Kasumi-1 (cell line): ENCODE measurements around the gene ARRB1.

Source experiments
- DNase-seq, 2 experiments: peaks; one replicate each; lab custom pipeline; 2025; lab: John Stamatoyannopoulos, UW

Gene ARRB1

DNA sequence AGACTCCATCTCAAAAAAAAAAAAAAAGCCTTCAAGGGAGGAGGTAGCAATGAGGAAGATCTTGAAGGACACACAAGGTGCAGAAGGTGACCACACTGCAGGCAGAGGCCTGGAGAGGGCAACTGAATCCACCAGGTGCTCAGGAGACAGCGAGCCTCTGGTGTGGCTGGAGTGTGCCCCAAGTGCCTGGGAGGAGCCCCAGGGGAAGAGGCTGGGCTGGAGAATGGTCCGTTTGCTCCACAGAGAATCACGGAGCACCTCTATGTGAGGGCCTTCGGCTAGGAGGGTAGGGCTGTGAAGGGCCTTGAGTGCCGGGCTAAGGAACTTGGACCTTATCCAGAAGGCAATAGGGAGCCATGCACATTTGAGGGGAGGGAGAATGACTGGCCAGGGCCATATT, 50.3 kb downstream of the ARRB1 start:
- DNase-seq, result no peak

DNA sequence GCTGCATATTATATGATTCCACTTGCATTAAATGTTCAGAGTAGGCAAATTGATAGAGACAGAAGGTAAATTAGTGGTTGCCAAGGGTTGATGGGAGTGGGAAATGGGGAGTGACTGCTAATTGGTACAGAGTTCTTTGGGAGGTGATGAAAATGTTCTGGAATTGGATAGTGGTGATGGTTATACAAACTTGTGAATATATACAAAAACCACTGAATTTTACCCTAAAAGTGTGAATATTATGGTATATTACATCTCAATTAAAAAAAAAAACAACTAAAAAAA, 52.5 kb downstream of the ARRB1 start:
- DNase-seq, result no peak

DNA sequence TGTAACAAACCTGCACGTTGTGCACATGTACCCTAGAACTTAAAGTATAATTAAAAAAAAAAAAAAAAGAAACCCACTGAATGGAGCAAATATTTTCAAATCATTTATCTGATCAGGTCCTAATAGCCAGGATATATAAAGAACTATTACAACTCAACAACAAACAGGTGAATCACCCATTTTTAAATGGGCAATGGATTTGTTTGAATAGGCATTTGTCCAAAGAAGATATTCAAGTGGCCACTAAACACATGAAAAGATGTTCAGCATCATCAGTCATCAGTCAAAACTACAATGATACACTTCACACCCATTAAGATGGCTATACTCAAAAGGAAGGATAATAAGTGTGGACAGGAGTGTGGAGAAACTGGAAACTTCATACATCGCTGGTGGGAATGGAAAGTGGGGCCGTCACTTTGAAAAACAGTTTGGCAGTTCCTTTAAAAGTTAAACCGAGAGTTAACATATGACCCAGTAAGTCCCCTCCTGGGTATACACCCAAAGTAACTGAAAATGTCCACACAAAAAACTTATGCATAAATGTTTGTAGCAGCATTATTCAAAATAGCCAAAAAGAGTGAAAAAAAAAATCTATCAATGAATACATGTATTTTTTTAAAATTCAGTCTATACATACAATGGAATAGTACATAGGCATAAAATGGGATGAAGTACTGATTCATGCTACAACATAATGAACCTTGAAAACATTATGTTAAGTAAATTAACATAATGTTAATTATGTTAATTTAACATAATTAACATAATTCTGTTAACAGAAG, 53.1 kb downstream of the ARRB1 start:
- DNase-seq, result no peak

DNA sequence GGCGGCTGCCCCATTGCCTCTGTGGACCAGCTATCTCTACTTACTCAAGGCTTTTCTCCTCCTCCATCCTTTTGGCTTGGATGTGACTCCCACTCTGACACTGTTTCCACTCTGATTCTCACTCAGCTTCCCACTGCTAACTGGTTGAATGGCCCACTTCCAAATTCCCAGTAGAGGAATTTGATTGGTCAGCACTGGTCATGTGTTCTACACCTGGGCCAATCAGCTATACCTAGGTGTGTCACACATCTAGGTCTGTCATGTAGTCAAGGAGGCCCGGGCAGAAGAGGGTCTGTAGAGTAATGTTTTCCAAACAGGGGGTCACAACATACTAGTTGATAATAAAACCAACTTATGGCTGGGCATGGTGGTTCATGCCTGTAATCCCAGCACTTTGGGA, 57.6 kb downstream of the ARRB1 start:
- DNase-seq, result no peak

DNA sequence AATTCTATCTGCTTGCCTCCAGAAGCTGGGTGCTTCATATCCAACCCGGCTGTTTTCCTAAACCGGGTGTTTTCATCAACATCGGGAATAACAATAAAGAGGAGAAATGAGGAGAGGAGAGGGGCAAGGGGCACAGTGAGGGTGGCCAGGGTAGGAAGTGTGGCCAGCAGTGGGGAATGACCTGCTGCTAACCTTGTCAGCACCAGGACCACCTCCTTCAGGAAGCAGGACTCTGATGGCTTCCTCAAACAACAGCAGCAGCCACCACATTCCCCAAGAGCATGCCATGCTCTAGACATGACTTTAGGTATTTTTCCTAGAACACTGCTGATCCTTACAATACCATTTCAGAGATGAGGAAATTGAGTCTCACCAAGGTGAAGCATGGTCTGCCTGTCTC, 58.5 kb downstream of the ARRB1 start:
- no peak for DNase-seq

DNA sequence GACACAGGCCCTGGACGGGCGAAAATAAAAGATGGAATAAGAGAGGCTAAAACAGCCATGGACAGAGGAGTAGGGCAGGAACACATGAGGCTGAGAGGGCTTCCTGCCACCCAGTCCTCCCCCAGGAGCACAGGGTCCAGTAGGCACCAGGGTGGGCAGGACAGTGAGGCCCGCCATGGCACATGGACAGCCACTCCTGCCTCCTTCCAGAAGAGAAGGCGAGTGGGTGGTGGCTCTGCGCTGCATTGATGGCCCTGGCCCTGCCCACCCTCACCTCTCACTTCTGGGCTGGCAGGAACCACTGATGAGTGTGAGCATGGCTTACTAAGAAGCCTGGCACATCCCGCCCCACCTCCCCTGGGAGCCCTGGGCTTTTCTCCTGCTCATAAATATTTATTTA, 59.7 kb downstream of the ARRB1 start:
- DNase-seq, result no peak

DNA sequence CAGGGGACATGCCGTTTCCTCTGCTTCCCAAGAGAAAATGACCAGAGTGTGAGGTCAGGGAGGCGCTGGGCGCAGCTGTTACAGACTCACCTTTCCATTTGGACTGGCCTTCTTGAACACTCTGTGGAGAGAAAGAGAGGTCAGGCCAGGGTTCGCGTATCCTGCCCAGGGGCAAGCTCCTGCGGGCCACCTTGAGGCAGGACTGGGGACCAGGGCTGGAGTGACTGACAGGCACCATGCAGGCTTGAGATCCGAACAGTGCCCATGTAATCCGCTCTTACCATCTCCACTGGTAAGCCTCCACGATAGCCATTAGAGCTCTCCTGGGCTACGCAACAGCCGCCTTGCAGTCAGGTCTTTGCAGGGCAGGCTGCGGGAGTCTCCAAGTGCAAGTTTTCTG, 61.5 kb downstream of the ARRB1 start:
- no peak for DNase-seq

DNA sequence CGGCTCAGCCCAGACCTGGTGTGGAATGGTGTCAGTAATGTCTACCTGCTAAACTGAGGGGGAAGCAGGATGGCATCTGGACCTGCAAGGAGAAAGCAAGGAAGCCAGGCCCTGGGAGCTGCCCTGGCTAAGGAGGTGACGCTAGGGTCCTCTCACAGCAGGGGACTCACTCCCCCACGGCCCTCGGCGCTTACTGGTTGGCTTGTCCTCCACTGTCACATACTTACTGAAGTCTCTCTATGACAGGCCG, 62.0 kb downstream of the ARRB1 start:
- no peak for DNase-seq

DNA sequence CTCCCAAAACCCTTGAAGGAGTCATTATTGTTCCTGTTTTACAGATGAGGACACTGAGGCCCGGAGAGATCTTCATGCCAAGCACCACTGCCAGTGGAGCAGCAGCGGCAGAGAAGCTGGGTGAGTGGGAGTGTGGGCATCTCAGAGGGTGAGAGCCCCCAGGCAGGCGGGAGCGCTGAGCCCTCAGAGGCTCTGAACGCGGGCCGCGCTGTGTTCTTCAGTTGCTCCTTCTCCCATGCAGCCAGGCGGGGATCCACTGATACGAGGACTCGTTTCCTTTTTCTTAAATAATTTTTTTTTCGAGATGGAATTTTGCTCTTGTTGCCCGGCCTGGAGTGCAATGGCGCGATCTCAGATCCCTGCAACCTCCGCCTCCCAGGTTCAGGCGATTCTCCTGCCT, 63.9 kb downstream of the ARRB1 start:
- DNase-seq, result no peak

DNA sequence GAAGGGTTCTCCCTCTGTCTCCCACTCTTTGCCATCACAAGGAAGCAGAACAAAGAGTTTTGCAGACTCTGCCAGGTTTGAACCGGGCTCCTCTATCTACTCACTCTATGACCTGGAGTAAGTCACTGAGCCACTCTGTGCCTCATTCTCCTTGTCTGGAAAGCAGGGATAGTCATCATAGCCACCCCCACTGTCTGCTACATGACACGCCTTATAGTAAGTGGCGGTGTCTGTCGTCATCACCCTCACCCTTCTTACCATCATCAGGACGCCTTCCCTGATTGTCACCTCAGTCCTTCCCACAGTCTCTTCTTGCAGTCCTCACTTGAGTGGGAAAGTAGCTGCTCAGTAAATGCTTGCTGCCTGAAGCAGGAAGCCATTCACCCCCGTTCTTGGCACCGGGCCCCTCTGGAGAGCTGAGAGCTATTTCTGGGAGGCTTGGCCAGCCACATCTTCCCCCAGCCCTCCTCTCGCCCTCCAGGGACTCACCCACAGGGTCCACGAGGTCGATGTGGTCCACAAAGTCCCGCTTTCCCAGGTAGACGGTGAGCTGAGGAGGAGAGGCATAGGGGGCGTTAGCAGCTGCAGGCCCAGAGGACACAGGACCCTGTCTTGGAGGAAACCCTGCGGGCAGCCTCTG, 64.5 kb downstream of the ARRB1 start:
- no peak for DNase-seq

DNA sequence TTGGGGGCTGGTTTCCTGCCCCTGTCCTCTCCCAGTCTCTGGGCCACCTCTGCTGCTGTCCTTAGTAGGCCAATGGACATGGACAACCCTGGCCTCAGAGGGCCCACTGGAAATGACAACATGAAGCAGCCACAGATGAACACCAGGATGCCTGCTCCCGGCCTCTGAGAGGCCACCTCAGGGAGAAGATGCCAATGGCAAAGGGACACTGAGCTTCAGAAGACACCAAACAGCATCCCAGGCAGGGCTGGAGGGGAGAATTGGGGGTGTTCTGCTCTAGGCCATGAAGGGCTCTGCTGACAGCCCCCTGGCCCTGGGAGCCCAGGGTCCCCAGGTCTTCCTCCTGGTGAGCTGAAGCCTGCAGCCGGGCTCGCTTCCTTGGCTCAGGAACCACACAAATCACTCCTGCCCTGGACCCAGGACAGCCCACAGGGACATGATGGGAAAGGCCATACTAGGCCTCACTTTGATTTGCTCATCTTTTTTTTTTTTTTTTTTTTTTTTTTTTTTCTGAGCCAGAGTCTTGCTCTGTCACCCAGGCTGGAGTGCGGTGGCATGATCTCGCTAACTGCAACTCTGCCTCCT, 65.6 kb downstream of the ARRB1 start:
- no peak for DNase-seq

DNA sequence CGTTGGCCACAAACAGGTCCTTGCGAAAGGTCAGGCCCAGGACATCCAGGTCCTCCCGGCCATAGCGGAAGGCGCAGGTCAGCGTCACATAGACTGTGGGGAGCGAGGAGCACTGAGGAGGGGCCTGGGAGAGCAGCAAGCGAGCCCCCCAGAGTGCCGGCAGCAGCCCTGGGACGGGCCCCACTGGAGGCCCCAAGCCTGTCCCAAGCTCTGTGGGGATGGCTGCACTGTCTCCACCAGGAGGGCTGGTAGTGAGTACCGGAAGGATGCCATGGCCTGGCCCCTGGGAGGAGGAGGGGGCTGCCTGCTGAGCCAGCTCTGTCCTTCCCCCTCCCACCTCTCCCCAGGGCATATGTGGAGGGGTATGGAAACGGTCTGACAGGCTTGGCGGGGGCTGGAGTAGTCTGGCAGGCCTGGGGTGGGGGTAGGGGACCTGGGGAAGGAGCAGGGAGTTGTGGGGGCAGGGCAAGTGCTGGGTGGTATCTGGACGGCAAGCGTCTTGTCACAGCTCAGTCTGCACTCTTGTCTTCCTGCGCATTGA, 68.0 kb downstream of the ARRB1 start:
- DNase-seq, result no peak

DNA sequence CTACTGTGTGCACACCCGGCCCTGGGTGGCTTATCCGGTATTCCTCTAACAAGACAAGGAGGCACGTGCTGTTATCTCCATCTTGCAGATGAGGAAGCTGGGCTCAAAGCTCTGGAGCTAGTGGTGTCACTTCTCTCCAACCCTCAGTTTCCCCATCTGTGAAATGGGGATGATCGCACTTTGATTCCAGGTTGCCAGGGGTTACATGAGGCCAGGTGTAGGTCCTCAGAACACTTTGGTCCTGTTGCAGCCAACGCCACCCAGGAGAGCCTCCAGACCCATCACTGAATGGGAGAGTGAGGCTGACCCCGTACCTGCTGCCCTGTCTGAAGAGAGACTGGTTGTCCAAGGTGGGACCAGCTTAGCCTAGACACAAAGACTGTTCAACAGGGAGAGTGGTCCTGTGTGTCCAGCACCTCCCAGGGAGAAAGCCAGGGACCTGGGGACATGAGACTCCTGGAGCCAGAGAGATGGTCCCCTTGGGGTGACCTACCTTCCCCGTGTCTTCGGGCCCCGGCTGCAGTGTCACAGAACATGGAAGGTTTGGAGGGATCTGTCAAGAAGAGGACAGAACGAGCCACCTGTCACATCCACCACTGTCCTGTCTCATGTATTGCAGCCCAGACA, 69.9 kb downstream of the ARRB1 start:
- DNase-seq, result no peak

DNA sequence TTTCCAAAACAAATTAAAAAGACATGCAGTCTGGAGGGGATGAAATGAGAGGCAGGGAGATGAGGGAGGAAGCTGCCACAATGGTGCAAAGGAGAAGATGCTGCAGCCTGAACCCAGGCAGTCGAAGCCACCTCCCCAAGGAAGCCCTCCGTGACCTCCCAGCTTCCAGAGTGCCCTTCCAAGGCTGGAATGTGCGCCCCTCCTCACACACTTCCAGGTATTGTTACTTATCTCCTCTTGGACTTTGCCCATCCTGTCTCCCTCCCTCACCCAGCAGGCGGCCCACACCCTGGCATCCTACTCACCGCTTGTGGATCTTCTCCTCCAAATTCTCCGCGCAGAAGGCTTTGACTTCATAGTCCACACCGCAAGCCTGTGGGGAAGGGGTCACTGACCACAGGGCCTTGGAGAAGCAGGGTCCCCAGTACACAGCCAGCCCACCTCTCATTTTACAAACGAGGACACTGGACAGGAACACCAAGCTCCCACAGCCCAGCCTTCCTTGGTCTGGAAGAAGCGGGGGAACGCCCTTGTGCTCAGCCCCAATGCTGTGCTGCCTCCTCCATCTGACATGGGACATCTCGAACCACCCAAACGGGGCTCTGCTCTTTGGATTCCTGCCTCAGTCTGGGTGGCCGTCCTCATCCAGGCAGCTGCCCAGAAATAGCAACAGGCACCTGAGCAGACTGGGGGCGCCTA, 70.5 kb downstream of the ARRB1 start:
- DNase-seq, result no peak

DNA sequence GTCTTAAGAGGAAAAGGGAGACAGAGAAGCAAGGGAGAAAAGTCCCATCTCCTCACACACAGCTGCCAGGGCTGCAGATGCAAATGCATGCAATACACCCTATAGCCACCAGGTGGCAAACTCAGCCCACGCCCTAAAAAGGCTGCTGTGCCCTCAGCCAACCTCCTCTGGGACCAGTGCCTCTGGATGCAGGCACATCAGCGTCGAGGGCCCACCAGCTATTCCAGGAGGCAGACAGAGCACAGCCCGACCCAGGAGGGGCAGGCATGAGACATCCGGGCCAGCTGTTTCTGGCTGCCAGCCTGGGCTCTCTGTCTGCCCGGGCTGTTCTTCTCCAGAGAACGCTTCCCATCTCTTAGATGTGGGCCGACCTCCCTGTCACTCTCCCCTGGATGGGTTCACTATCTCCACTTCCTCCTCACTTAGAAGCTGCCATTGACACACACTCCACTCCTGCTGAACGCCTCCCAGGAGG, 71.2 kb downstream of the ARRB1 start:
- DNase-seq, result peak; percentile 69 to 70

DNA sequence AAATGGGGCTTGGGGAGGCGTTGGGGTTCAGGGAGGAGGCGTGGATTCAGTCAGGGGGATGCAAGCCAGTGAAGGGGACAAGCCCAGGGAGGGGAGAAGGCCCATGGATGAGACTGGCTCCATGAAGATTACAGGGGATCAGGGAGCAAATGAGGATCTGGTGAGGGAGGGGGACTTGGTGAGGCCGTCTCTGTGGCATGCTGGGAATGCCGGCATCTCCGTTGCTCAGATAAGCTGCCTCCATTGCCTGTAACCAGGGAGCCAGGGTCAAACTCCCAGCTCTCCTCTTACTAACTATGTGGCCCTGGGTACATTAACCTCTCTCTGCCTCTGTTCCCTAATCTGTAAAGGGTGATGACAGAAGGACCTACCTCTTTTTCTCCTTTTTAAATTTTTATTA, 72.2 kb downstream of the ARRB1 start:
- no peak for DNase-seq

DNA sequence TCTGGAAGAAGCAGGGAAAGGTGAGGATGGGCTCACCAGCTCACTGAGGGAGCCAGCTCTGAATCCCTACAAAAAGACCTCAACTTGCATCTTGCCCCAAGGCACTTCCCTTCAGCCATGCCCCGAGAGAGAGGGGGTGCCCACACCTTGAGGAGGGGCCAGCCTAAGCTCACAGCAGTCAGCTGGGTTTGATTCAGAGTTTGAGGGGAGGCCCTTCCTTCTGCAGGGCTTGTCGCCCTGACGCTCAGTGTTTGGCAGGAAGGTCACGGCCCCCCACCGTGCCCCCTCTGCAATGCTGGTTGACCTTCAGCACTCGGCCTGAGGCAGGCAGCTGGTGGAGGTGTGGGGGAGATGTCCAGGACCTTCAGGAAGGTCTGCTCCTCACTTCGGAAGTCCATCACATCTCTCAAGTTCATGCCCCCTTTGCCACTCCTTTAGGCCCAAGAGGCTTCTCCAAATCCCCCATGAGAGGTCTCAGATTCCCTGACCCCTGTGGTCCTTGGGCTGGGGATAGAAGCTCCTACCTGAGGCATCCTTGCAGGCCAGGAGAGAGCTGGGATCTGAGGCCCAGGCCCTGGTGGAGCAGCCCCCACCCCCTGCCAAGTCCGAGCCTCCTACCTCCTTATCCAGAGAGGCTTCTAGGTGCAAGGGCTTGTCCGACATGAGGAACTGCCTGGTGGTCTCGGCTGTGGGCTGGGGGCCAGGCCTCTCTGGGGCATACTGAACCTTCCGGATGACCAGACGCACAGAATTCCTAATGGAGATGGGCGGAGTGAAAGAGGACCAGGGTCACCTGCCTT, 73.3 kb downstream of the ARRB1 start:
- DNase-seq, result no peak

DNA sequence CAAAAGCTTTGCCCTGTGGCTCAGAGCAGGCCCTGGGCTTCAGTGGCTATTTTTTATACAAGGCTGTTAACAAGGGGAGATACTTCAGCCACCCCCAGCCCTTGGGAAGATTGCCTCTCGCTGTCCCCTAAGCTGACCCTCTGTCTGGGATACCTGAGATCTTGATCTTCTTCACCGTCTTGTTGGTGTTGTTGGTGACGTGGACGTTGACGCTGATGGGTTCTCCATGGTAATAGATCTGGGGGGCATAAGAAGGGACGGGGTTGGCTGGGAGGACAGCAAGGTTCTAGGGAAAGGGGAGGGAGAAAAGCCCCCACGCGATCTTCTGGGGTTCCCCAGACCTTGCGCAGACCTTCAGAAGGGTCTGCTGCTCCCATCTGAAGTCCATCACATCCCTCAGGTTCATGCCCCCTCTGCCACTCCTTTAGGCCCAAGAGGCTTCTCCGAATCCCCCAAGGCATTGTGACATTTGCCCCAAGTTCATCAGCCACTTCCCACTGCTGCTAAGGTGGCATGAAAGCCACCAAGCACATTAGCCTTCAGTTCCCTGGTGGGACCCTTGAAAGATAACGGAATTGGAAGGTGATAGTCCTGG, 74.2 kb downstream of the ARRB1 start:
- DNase-seq, result no peak

DNA sequence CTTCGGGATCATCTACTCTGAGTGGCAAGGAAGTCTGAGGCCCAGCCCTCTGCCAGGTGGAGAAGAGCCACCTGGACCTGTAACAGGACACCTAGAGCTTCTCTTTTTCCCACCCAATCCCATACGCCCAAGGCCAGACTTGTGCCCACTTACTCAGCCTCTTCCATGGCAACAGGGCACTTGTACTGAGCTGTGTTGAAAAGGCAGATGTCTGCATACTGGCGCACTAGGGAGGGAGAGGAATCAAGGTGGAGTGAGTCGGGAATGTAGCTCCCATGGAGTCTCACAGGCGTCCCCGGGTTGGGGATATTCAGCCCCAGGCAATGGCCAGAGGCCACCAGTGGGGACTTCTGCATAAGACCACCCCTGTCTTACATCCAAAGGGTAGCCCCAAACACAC, 74.8 kb downstream of the ARRB1 start:
- no peak for DNase-seq

DNA sequence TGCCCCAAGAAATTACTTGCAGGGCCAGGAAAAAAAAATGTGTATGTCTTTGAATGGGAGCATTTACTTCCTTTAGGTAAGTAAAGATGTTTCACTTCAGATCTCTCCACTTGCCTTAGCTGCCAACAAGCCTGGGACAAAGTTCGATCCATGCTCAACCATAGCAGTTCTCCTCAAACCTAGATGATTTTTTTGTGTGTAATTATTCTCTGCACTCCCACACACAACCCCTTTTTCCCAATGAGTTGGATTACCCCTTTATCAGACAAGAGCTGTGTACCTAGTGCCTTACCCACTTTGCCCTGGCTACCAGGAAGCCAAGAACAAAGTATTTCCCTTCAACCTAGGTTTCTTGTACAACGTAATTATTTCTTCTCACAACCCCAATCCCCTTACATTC, 75.3 kb downstream of the ARRB1 start:
- DNase-seq, result no peak

DNA sequence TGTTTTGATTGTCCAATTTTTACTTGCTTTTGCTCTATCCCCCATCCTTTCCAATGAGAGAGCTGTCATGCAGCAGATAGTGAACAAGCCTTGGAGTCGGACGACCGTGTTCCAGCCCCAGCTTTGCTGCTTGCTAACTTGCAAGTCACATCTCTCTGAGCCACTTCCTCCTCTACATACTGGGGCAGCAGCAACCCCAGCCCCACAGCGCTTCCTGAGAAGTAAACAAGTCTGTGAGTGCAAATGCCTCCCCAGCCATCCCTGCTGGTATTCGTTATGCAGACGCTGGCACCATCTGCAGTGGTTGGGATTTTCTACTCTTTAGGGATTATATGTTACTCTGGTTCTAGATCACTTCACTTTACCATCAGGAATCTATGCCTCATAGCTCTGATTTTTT, 75.9 kb downstream of the ARRB1 start:
- DNase-seq, result peak; percentile 96 to 98
